ENCODE results near the gene H3-3A. TPM values are rescaled to one million over a fixed set of nuclear protein-coding genes. Genes with fewer than 3 reads are reported as not detected.

H3-3A gene
- total RNA-seq, 3 donors from 2014 or later, result 466 to 839 (median 627) TPM

DNA sequence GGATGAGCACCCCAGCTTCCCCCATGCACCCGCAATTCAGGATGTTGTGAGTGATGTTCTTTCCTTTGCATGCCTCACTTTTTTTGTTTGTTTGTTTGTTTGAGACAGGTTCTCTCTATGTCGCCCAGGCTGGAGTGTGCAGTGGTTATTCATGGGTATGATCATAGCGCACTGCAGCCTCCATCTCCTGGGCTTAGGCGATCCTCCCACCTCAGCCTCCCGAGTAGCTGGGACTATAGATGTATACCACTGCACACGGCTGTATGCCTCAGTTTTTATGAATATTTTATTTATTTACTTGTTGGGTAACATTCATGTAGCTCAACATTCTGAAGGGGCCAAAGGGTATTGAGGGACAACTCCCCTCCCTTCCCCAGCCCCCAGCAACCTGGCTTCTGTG is 54.8 kb downstream of the H3-3A start:
- DNase-seq, result no peak
- TF ChIP-seq, protein P1, sequence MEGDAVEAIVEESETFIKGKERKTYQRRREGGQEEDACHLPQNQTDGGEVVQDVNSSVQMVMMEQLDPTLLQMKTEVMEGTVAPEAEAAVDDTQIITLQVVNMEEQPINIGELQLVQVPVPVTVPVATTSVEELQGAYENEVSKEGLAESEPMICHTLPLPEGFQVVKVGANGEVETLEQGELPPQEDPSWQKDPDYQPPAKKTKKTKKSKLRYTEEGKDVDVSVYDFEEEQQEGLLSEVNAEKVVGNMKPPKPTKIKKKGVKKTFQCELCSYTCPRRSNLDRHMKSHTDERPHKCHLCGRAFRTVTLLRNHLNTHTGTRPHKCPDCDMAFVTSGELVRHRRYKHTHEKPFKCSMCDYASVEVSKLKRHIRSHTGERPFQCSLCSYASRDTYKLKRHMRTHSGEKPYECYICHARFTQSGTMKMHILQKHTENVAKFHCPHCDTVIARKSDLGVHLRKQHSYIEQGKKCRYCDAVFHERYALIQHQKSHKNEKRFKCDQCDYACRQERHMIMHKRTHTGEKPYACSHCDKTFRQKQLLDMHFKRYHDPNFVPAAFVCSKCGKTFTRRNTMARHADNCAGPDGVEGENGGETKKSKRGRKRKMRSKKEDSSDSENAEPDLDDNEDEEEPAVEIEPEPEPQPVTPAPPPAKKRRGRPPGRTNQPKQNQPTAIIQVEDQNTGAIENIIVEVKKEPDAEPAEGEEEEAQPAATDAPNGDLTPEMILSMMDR (IDR thresholded peaks at IDR 0.05), result no peak
- no peak for ATAC-seq
- intact Hi-C loops (cut with DNase I, micrococcal nuclease), result no loop called here
- no peak overlapping the region for H3K4me3 ChIP-seq
- no peaks in the 10 kb centered on the region for H3K36me3 ChIP-seq (ENCODE audit: low read depth)
- H3K9me3 ChIP-seq, result no peaks in the 10 kb centered on the region
- H3K4me1 ChIP-seq (ENCODE audit: low read depth), result peaks cover 4% of the 10 kb centered on the region

DNA sequence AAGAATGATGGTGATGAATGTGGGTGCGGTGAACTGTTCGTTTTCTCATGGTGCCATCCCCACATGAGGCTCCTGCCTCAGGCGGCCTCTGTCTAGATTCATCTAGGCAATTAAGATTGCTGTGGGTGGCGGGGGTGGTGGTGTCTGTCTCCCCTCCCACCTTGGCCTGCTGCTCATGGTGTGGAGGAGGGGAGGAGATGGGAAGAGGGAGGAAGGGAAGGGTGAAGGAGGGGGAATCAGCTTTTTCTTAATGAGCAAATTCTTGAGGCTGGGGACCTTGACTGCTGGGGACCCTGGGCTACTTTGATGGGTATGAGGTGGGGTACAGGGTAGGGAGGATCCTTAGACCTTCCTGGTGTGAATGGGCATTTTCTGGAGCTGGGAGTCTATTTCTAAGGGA is 55.8 kb downstream of the H3-3A start:
- Histone ChIP-seq H3K4me1 (ENCODE audit: low read depth) (peaks cover 13% of the 10 kb centered on the region), H3K9me3 (no peaks in the 10 kb centered on the region), H3K36me3 (ENCODE audit: low read depth) (no peaks in the 10 kb centered on the region), H3K4me3 (no peak overlapping the region)
- ATAC-seq, result no peak
- DNase-seq, result no peak
- intact Hi-C loops (cut with DNase I, micrococcal nuclease), result no loop called here
- TF ChIP-seq, protein P1 (IDR thresholded peaks at IDR 0.05), result no peak

DNA sequence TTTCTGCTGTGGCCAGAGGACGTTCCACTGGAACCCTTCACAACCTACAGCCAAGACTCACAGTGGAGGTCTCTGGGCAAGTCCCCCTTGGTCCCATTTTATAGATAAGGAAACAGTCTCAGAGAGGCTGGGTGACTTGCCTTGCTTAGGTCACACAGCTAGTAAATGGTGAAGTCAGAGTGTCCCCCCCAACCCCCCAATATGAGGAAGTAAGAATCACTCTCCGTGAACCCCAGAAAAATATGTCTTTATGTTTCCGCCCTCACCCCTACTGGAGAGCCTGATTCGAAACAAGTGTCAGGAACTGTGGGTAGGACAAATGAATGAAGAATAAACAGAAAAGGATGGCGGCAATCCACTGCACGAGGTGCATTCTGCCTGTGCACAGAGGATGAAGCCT is 56.7 kb downstream of the H3-3A start:
- intact Hi-C loops (cut with DNase I, micrococcal nuclease), result no loop called here
- H3K4me3 ChIP-seq, result no peak overlapping the region
- no peak for DNase-seq
- TF ChIP-seq, protein P1 (IDR thresholded peaks at IDR 0.05), result no peak
- H3K36me3 ChIP-seq (ENCODE audit: low read depth), result no peaks in the 10 kb centered on the region
- no peaks in the 10 kb centered on the region for H3K9me3 ChIP-seq
- H3K4me1 ChIP-seq (ENCODE audit: low read depth), result peaks cover 21% of the 10 kb centered on the region
- ATAC-seq, result no peak

DNA sequence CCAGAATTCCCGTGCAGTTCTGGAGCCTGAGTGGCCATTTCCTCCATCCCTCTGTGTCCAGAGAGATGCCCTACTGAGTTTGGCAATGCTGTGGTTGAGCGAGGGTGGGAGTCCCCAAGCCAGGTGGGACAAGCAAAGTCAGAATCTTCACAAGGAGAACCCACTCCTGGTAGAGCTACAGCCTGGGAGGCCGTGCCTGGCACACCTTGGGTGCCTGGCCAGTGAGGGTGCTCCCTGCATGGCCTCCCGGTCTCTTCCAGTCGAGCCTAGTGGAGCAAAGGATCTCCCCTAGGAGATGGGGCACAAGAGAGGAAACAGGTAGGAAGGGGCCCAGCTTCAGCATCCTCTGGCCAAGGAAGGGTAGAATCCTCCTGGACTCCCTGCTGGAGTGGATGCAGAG is 57.9 kb downstream of the H3-3A start:
- TF ChIP-seq, protein P1 (IDR thresholded peaks at IDR 0.05), result no peak
- H3K4me3 ChIP-seq, result no peak overlapping the region
- H3K36me3 ChIP-seq (ENCODE audit: low read depth), result no peaks in the 10 kb centered on the region
- ATAC-seq (no peak), DNase-seq (no peak)
- no peaks in the 10 kb centered on the region for H3K9me3 ChIP-seq
- H3K4me1 ChIP-seq (ENCODE audit: low read depth), result peaks cover 28% of the 10 kb centered on the region
- intact Hi-C loops (cut with DNase I, micrococcal nuclease), result loop anchor here (5.0 to 10.0 kb wide), 2 partner anchors 53 to 56 kb away; partner anchors contain the start of gene H3-3A (in 1 of the 2)

DNA sequence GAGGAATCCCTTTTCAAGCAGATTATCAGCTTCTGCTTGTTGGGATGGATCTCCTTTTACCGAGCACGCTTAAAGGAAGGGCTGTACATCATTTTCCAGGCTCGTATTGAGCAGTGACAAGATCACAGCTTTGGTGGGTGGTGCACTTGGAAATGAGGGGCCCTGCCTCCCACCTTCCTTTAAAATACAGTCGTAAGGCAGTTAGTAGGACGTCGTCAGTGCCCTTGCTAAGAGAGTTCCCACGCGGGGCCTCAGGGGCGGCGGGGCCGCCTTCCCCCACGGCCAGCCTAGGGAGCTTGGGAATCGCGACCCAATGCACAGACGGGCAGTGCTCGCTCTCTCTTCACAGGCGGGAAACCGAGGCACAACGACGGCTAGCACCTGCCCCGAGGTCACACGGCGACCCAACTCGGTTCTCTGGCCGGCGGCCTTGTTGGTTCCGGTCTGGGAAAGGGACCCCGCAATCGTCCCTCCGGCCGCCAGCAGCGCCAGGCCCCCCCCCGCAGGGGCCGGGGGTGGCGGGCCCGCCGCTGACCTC is 58.6 kb downstream of the H3-3A start:
- intact Hi-C loops (cut with DNase I, micrococcal nuclease), result loop anchor here (5.0 to 10.0 kb wide), 2 partner anchors 54 to 56 kb away; partner anchors contain the start of gene H3-3A (in 1 of the 2)
- TF ChIP-seq, protein P1 (IDR thresholded peaks at IDR 0.05), result no peak

More for the DNA sequence above, 58.6 kb downstream of the H3-3A start:
- Histone ChIP-seq H3K9me3 (no peaks in the 10 kb centered on the region), H3K4me1 (ENCODE audit: low read depth) (peaks cover 29% of the 10 kb centered on the region), H3K36me3 (ENCODE audit: low read depth) (no peaks in the 10 kb centered on the region), H3K4me3 (no peak overlapping the region)
- no peak for DNase-seq
- no peak for ATAC-seq

Other genes starting within 250 kb of the H3-3A start
- gene TMEM63A, start 180.3 kb upstream of the H3-3A start, total RNA-seq, result 100 to 1,000 TPM; 115 to 192 (median 147) TPM
- gene LEFTY1, start 173.6 kb upstream of the H3-3A start, total RNA-seq, result 100 to 1,000 TPM in 1 of 3 donors, 10 to 100 TPM in 2; 27.3 to 199 (median 60.3) TPM
- 10 to 100 TPM; 33.0 to 43.6 (median 38.3) TPM for gene PYCR2, start 138.5 kb upstream of the H3-3A start, total RNA-seq
- gene LEFTY2, start 121.5 kb upstream of the H3-3A start, total RNA-seq, result under 1 TPM; 0.32 to 0.77 (median 0.35) TPM
- gene SDE2, start 63.4 kb upstream of the H3-3A start, total RNA-seq, result 10 to 100 TPM; 14.1 to 21.0 (median 15.0) TPM
- 10 to 100 TPM; 36.6 to 49.9 (median 48.0) TPM for gene ACBD3, start 124.0 kb downstream of the H3-3A start, total RNA-seq
- gene MIXL1, start 160.9 kb downstream of the H3-3A start, total RNA-seq, result under 1 TPM; 0.16 to 0.38 (median 0.29) TPM
- 1 to 10 TPM; 3.8 to 4.5 (median 4.4) TPM for gene LIN9, start 246.4 kb downstream of the H3-3A start, total RNA-seq